ENCODE data around the gene MYO7B. TPM values are rescaled to one million over a fixed set of nuclear protein-coding genes. Genes with fewer than 3 reads are reported as not detected.

The MYO7B gene
- total RNA-seq, 4 donors from 2014 or later, result 0.12 to 1.3 (median 0.42) TPM

DNA sequence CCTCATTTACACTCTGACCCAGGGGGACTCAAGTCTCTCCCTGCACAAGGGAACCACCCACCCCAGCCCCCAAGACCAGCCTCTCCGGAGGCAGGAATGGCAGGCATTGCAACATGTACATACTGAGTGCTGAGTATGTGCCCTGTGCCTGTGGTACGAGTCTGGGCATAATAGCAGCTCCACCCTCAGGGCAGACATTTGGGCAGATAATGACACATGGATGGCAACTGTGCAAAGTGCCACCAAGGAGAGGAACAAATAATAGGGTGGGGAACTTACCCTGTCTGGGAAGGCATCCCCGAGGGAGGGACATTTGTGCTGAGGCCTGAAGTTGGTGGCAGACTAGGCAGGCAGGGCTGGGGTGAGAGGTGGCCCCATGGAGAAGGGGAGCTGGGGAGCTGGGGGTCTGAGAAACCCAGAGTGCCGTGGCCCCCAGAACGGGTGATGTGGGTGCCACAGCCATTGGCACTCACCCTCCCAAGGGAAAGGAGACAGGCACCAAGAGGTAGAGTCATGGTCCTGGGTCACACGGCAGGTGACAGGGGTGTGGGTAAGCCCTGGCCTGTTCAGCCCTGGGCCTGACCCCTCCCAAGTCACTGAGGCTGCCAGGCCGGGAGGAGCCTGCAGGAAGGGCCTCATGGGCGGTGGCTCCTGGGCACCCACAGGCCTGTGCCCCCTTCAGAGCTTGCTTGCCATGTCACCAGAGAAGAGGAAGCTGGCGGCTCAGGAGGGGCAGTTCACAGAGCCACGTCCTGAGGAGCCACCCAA is 94.8 kb downstream of the MYO7B start:
- TF ChIP-seq, protein P1, sequence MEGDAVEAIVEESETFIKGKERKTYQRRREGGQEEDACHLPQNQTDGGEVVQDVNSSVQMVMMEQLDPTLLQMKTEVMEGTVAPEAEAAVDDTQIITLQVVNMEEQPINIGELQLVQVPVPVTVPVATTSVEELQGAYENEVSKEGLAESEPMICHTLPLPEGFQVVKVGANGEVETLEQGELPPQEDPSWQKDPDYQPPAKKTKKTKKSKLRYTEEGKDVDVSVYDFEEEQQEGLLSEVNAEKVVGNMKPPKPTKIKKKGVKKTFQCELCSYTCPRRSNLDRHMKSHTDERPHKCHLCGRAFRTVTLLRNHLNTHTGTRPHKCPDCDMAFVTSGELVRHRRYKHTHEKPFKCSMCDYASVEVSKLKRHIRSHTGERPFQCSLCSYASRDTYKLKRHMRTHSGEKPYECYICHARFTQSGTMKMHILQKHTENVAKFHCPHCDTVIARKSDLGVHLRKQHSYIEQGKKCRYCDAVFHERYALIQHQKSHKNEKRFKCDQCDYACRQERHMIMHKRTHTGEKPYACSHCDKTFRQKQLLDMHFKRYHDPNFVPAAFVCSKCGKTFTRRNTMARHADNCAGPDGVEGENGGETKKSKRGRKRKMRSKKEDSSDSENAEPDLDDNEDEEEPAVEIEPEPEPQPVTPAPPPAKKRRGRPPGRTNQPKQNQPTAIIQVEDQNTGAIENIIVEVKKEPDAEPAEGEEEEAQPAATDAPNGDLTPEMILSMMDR (IDR thresholded peaks at IDR 0.05), result no peak
- DNase-seq (ENCODE audit: low spot score) (no peak), ATAC-seq (ENCODE audit: low FRiP score) (no peak)

DNA sequence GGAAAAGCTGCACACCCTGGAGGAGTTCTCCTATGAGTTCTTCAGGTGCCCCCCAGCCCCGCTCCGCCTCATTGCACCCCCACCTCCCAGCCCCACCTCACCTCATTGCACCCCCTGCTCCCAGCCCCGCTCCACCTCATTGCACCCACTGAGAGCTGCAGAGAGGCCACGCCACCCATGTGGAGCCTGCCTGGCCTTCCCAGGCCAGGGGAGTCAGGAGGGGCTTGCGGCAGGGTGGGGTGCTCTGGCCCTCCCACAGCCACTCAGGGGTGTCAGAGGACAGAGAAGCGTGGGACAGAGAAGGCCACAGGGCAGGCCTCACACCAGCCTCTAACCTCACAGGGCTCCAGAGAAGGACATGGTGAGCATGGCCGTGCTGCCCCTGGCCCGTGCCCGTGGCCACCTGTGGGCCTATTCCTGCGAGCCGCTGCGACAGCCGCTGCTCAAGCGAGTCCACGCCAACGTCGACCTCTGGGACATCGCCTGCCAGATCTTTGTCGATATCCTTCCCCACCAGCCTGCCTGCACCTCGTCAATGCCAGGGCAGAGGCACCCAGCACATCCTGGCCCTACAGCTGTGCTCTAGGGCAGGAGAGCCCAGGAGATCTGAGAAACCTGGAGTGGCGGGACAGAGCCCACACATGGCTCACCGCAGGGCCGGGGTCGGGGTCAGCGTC is 95.5 kb downstream of the MYO7B start:
- no peak for DNase-seq (ENCODE audit: low spot score)
- no peak for ATAC-seq (ENCODE audit: low FRiP score)
- TF ChIP-seq, protein P1 (IDR thresholded peaks at IDR 0.05), result no peak

DNA sequence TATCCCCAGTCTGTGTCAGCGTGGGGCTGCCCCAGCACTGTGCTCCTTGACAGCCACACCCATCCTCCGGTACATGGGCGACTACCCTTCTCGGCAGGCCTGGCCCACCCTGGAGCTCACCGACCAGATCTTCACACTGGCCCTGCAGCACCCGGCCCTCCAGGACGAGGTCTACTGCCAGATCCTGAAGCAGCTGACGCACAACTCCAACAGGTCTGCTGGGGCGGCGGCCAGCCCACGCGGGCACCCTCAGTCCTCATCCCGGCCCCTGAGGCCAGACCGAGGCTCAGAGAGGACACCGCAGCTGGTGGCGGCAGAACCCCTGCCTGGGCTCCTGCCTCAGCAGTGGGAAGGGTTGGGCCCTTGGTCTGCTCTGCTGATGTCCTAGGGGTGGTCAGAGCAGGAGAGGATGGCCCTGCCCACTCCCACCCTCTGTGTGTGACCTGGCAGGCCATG is 96.1 kb downstream of the MYO7B start:
- DNase-seq (ENCODE audit: low spot score) (no peak), ATAC-seq (ENCODE audit: low FRiP score) (no peak)

DNA sequence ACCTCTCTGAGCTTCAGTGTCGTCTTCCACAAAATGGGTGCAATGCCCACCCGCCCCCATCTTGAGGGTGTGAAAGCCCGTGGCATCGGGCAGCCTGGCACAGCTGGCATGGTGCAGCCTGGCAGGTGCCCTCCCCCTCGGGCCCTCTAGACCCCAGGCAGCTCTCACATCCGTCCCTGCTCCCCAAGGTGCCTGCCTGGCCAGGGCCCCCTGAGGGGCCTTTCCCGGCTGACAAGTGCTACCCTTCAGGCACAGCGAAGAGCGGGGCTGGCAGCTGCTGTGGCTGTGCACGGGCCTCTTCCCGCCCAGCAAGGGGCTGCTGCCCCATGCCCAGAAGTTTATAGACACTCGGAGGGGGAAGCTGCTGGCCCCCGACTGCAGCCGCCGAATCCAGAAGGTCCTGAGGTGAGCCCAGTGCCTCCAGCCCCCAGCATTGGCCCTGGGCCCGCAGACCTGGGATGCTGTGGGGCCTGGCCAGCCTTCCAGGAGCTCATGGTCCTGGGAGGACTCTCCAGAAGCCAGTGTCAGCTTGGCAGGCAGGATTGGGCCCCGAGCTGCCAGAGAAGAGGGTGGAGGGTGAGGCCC is 96.6 kb downstream of the MYO7B start:
- no peak for DNase-seq (ENCODE audit: low spot score)
- TF ChIP-seq, protein P1 (IDR thresholded peaks at IDR 0.05), result no peak
- no peak for ATAC-seq (ENCODE audit: low FRiP score)

More for the DNA sequence above, 96.1 kb downstream of the MYO7B start:
- TF ChIP-seq, protein P1 (IDR thresholded peaks at IDR 0.05), result no peak

DNA sequence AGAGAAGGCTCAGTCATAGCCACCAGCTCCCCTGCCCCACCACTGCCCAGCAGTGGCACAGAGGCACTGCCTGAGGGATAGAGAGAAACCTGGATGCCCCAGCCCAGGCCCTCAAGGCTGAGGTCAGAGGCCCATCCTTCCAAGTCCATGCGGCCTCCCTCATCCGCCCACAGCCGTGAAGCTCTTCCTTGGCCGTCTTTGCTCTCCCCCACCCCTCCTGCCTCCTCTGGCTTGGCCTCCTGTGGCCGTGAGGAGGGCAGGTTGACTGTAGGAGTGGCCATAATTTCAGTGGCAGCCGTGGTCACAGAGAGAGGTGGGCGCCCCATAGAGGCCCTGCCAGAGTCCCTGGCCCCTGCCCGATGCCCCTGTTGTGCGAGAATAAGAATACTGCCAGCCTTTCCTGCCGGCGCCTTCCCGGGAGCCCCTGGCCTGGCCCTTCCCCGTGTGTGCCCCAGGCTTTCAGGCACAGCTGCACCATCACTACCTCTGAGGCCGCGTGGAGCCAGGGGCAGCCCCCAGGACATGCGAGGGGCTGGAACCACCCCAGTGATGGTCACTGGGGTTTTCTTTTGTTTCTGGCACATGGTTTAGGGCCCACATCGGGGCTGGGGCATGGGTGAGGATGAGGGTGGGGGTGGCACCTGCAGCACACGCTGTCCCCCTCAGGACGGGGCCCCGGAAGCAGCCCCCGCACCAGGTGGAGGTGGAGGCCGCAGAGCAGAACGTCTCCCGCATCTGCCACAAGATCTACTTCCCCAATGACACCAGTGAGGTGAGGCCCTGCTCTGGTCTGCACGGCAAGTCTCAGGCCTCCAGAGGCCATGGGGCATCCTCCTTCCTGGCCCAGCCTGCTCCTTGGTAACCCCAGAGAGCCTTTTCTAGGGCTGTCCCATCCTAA is 97.4 kb downstream of the MYO7B start:
- ATAC-seq (ENCODE audit: low FRiP score), result no peak
- no peak for DNase-seq (ENCODE audit: low spot score)
- TF ChIP-seq, protein P1 (IDR thresholded peaks at IDR 0.05), result no peak

DNA sequence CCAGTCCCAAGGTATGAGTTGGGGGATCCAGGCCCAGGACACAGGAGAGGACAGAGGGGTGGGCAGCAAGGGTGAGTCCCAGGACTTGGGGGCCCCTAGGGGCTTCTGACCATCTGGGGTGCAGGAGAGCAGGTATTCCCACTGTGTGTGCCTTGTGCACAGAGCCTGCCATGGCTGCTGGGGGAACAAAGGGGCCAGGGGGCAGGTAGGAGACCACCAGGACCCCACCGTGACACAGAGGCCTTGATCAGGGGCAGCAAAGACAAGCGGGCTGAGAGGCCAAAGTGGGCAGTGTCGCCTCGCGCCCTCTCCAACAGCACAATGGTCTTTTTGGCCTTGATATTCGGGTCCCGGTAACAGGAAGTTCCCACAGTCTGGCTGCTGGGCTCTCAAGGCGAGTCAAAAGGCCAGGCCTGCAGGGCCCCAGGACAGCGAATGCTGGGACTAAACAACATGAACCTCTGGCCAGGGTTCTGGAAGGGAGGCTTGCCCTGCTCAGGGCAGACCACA is 98.1 kb downstream of the MYO7B start:
- TF ChIP-seq, protein P1 (IDR thresholded peaks at IDR 0.05), result no peak
- ATAC-seq (ENCODE audit: low FRiP score) (no peak), DNase-seq (ENCODE audit: low spot score) (no peak)

Data from omental fat pad (tissue), 4 donors.